Astrocyte of the hippocampus (primary cell): ENCODE data around the gene TRPC6.
"Not testable (repeated sequence)": the region's sequence is repeated elsewhere in the genome, so short reads cannot be mapped to it uniquely, and the experiment has no call there.

ENCODE experiments used
- DNase-seq: peaks from one replicate; pipeline ENCODE4 v3.0.0; 2011; ENCODE audit warnings: low read depth, low spot score

The TRPC6 gene

GRCh38 chr11:101521821-101522220 lies 62.0 kb downstream of the TRPC6 start:
- DNase-seq, result no peak

GRCh38 chr11:101516546-101516945 lies 67.3 kb downstream of the TRPC6 start:
- DNase-seq, result no peak

- DNase-seq, result no peak
Measured at GRCh38 chr11:101511065-101511464, 72.7 kb downstream of the TRPC6 start.

- DNase-seq, result no peak
Measured at GRCh38 chr11:101510591-101510990, 73.2 kb downstream of the TRPC6 start.

GRCh38 chr11:101509922-101510321 lies 73.9 kb downstream of the TRPC6 start:
- DNase-seq, result no peak

- no peak for DNase-seq
Measured at GRCh38 chr11:101508370-101508769, 75.4 kb downstream of the TRPC6 start.

- DNase-seq, result no peak
Measured at GRCh38 chr11:101498891-101499290, 84.9 kb downstream of the TRPC6 start.

- no peak for DNase-seq
Measured at GRCh38 chr11:101497291-101497690, 86.5 kb downstream of the TRPC6 start.

- DNase-seq, result peak; percentile 19
Measured at GRCh38 chr11:101487775-101488174, 96.0 kb downstream of the TRPC6 start.

- no peak for DNase-seq
Measured at GRCh38 chr11:101482556-101483124, 101.2 kb downstream of the TRPC6 start.

GRCh38 chr11:101478587-101479369 lies 105.0 kb downstream of the TRPC6 start:
- DNase-seq, result peak; percentile 5

- DNase-seq, result no peak
Measured at GRCh38 chr11:101477926-101478325, 105.9 kb downstream of the TRPC6 start.

GRCh38 chr11:101476191-101476590 lies 107.6 kb downstream of the TRPC6 start:
- no peak for DNase-seq

- DNase-seq, result no peak
Measured at GRCh38 chr11:101475699-101476098, 108.1 kb downstream of the TRPC6 start.

- DNase-seq, result no peak
Measured at GRCh38 chr11:101474666-101475065, 109.1 kb downstream of the TRPC6 start.

- DNase-seq, result peak; percentile 15
Measured at GRCh38 chr11:101470881-101471520, 112.8 kb downstream of the TRPC6 start.

- DNase-seq, result no peak
Measured at GRCh38 chr11:101470419-101470818, 113.4 kb downstream of the TRPC6 start.

GRCh38 chr11:101466352-101466751 lies 117.5 kb downstream of the TRPC6 start:
- peak; percentile 64 for DNase-seq

GRCh38 chr11:101464388-101464787 lies 119.4 kb downstream of the TRPC6 start:
- not testable (repeated sequence) for DNase-seq

GRCh38 chr11:101459020-101459419 lies 124.8 kb downstream of the TRPC6 start:
- DNase-seq, result no peak

GRCh38 chr11:101458161-101458560 lies 125.6 kb downstream of the TRPC6 start:
- peak; percentile 36 for DNase-seq

GRCh38 chr11:101456812-101457211 lies 127.0 kb downstream of the TRPC6 start:
- DNase-seq, result peak; percentile 36

GRCh38 chr11:101453682-101454081 lies 130.1 kb downstream of the TRPC6 start:
- no peak for DNase-seq
